GM18499 (cell line): ENCODE results near the gene SYTL3.

Experiments used
- ATAC-seq: cut with Tn5 transposase; IDR thresholded peaks from one replicate; pipeline ENCODE4 v1.9.1; 2021; ENCODE audit warnings: moderate number of reproducible peaks; ENCODE audit not compliant: insufficient read depth, unreplicated experiment

SYTL3 gene

GRCh38 chr6:158769234-158769770 lies 119.4 kb downstream of the SYTL3 start:
- ATAC-seq, result no peak

- no peak for ATAC-seq
Observed at GRCh38 chr6:158769771-158770432, 120.0 kb downstream of the SYTL3 start.

GRCh38 chr6:158770533-158771330 lies 120.9 kb downstream of the SYTL3 start:
- no peak for ATAC-seq

- no peak for ATAC-seq
Observed at GRCh38 chr6:158771399-158772152, 121.7 kb downstream of the SYTL3 start.

- no peak for ATAC-seq
Observed at GRCh38 chr6:158772172-158772571, 122.3 kb downstream of the SYTL3 start.

GRCh38 chr6:158772851-158773371 lies 123.1 kb downstream of the SYTL3 start:
- ATAC-seq, result no peak

- no peak for ATAC-seq
Observed at GRCh38 chr6:158773581-158774449, 124.0 kb downstream of the SYTL3 start.

- no peak for ATAC-seq
Observed at GRCh38 chr6:158774717-158775449, 125.0 kb downstream of the SYTL3 start.

GRCh38 chr6:158775832-158776231 lies 126.0 kb downstream of the SYTL3 start:
- ATAC-seq, result no peak

GRCh38 chr6:158776737-158777136 lies 126.9 kb downstream of the SYTL3 start:
- no peak for ATAC-seq

GRCh38 chr6:158777510-158777909 lies 127.7 kb downstream of the SYTL3 start:
- no peak for ATAC-seq

- no peak for ATAC-seq
Observed at GRCh38 chr6:158778005-158778527, 128.2 kb downstream of the SYTL3 start.

- ATAC-seq, result no peak
Observed at GRCh38 chr6:158780246-158780884, 130.5 kb downstream of the SYTL3 start.

- ATAC-seq, result no peak
Observed at GRCh38 chr6:158780988-158781691, 131.3 kb downstream of the SYTL3 start.

- ATAC-seq, result no peak
Observed at GRCh38 chr6:158781692-158782373, 132.0 kb downstream of the SYTL3 start.

- ATAC-seq, result no peak
Observed at GRCh38 chr6:158782432-158783166, 132.7 kb downstream of the SYTL3 start.

- no peak for ATAC-seq
Observed at GRCh38 chr6:158783167-158783450, 133.3 kb downstream of the SYTL3 start.
